Stimulated activated CD4-positive, alpha-beta T cell treated with anti-CD3 and anti-CD28 coated beads, Interleukin-2, amount 100 ng/mL, for 48 hours (primary cell): ENCODE results near the gene SRGAP1.
"Not testable (repeated sequence)": the region's sequence is repeated elsewhere in the genome, so short reads cannot be mapped to it uniquely, and the experiment has no call there.

Source experiments
- DNase-seq, 2 donors: peaks; one replicate each; pipeline ENCODE4 v3.0.0-alpha.2; 2020

The SRGAP1 gene

DNA sequence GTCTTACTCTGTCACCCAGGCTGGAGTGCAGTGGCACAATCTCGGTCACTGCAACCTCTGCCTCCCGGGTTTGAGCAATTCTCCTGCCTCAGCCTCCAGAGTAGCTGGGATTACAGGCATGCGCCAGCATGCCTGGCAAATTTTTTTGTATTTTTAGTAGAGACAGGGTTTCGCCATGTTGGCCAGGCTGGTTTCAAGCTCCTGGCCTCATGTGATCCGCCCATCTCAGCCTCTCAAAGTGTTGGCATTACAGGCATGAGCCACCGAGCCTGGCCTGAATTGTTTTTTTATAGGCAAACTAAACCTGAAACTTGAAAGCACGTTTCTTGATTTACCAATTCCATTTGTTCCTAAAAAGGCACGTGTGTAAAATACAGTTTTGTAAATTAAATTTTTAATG lies 173.6 kb downstream of the SRGAP1 start:
- DNase-seq: not testable (repeated sequence)

GRCh38 chr12:64018524-64018923 lies 174.0 kb downstream of the SRGAP1 start:
- DNase-seq: no peak

DNA sequence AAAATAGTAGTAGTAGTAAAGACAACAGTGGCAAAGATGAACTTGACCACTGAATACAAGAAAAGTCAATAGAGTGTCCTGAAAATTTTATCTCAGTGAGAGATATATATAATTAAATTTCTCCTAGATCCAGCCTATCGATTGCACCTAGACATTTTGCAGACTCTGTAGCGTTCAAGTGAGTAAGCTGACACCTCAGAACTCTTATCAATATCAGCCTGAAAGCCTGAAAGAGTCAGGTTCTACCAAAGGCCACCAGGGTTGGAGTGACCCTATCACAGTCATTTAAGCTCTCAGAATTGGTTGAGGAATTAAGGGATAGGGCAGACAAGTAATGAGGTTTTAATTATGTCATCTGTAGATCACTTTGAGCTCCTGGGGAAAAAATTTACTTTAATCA lies 174.6 kb downstream of the SRGAP1 start:
- no peak for DNase-seq

- DNase-seq: no peak
Measured at GRCh38 chr12:64019654-64020053, 175.2 kb downstream of the SRGAP1 start.

DNA sequence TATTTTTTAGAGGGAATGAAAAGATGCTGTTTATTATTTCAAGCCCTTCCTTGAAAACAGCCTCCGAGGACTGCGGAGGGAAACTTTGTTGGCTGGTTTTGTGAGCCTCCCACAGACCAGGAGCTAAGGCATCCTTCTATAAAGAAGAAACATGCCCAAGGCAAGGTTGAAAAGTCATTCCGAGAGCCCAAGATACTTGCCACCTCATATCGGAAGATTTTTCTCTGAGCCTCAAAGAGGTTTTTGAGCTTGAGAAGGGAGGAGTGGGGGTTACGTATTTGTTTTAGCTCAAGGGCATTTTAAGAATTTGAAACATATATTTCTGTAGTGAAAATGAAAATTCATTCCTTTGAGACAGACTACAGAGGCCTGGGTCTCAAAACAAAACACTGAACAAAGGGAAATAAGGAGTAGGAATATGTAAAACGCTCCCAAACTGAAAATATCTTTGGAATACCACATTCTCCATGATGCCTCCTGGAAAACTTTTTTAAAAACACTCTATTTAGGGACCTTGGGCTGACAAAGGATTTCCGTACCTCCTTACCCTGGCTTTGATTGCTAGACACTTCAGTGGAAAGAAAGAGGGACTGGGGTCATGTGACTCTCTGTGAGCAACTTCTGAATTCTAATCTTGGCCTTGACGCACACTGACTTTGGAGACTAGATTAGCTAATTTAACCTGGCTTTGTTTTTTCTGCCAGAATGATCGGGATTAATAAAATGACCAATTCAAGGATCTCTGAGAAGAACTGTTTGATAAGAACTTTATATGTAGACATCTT lies 180.9 kb downstream of the SRGAP1 start:
- no peak for DNase-seq

- DNase-seq: no peak
Measured at GRCh38 chr12:64027311-64027710, 182.8 kb downstream of the SRGAP1 start.

DNA sequence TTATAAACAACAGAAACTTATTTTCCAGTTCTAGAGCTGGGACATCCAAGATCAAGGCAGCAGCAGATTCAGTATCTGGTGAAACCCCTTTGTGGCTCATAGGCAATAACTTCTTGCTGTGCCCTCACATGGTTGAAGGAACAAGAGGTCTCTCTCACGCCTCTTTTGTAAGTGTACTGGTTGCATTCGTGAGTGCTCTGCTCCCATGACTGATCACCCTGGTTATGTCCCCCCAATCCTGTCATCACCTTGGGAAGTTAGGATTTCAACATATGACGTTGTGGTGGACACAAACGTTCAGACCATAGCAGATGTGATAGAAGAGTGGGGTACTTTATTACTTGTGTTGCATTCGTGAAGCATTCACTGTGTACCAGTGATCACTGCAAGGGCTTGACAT lies 184.0 kb downstream of the SRGAP1 start:
- no peak for DNase-seq

GRCh38 chr12:64029013-64029857 lies 184.7 kb downstream of the SRGAP1 start:
- no peak for DNase-seq

GRCh38 chr12:64030155-64030554 lies 185.7 kb downstream of the SRGAP1 start:
- no peak for DNase-seq

DNA sequence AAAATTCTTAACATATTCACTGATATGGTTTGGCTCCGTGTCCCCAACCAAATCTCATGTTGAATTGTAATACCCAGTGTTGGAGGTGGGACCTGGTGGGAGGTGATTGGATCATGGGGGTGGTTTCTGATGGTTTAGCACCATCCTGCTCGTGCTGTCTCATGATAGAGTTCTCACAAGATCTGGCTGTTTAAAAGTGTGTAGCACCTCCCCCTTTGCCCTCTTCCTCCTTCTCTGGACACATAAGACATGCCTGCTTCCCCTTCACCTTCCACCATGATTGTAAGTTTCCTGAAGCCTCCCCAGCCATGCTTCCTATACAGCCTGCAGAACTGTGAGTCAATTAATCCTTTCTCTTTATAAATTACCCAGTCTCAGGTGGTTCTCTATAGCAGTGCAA lies 189.6 kb downstream of the SRGAP1 start:
- DNase-seq: not testable (repeated sequence)

- no peak for DNase-seq
Measured at GRCh38 chr12:64034901-64035576, 190.5 kb downstream of the SRGAP1 start.

GRCh38 chr12:64036414-64036813 lies 191.9 kb downstream of the SRGAP1 start:
- DNase-seq: no peak

- no peak for DNase-seq
Measured at GRCh38 chr12:64039281-64039871, 194.9 kb downstream of the SRGAP1 start.

DNA sequence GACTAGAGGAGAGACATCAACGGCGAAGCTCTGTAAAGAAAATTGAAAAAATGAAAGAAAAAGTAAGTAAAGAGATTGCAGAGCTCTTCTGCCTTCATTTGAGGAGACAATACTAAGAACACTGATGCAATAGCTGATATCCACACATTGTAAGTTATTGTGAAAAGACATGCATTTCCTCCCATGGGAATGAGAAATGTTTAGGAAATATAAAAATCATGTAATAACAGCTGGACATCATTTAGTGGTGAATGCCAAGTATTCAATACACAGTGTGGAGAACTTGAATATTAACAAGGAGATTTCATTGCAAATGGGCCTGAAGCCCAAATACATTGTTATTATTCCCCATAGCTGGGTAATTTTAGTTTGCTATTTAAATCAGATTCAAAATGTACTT lies 198.4 kb downstream of the SRGAP1 start:
- DNase-seq: no peak

DNA sequence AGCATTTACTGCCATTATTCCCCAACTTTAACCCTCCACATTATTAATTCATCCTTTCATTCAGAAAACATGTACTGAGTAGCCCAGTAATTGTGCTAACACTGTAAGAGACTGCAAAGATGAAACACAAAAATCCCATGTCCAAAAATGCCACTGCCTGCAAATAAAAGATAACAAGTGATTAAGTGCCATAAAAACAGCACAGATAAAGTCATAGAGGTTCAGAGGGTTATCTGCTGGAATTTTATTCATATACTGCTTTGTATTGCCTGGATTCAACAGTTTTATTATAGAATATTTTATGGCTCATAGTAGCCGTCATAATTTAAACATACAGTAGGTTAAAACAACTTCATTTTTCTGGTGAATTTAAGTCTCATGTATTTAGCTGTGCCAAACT lies 199.7 kb downstream of the SRGAP1 start:
- no peak for DNase-seq

- DNase-seq: no peak
Measured at GRCh38 chr12:64051057-64051456, 206.6 kb downstream of the SRGAP1 start.

DNA sequence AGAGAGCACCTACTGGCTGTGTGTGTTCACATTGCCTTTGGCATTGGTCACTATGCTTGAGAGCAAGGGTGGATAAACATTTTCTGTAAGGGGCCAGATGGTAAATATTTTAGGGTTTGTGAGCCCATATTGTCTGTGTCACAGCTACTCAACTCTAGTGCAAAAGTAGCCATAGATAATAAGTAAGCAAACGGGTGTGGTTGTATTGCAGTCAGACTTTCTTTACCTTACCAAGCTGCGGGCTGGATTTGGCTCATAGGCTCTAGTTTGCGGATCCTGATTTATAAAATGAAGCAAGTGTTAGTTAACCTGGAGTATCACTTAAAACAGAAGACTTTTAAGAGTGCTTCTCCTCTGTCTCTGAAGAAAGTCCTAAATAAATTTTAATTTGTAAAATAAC lies 208.6 kb downstream of the SRGAP1 start:
- no peak for DNase-seq

DNA sequence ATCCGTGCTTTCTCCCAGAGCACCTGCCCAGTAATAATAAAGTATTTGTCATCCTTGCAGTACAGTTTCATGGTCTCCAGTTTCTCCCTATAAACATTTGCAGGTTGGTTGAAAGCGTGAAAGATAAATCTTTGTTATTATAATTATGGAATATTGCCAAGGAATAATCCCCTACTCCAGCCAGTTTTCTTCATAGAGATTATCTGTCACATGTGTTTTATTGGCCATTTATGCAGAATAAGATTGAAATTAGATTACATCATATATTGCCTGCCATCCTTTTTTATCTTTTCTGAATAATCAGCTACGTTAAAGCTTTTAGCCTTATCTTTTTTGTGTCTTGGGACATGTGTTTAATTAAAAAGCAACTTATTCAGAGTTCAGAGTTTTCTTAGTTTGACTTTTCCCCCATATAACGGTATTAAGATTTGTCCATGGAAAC lies 209.6 kb downstream of the SRGAP1 start:
- no peak for DNase-seq

- DNase-seq: no peak
Measured at GRCh38 chr12:64056741-64057140, 212.2 kb downstream of the SRGAP1 start.

GRCh38 chr12:64057706-64058105 lies 213.2 kb downstream of the SRGAP1 start:
- DNase-seq: no peak

DNA sequence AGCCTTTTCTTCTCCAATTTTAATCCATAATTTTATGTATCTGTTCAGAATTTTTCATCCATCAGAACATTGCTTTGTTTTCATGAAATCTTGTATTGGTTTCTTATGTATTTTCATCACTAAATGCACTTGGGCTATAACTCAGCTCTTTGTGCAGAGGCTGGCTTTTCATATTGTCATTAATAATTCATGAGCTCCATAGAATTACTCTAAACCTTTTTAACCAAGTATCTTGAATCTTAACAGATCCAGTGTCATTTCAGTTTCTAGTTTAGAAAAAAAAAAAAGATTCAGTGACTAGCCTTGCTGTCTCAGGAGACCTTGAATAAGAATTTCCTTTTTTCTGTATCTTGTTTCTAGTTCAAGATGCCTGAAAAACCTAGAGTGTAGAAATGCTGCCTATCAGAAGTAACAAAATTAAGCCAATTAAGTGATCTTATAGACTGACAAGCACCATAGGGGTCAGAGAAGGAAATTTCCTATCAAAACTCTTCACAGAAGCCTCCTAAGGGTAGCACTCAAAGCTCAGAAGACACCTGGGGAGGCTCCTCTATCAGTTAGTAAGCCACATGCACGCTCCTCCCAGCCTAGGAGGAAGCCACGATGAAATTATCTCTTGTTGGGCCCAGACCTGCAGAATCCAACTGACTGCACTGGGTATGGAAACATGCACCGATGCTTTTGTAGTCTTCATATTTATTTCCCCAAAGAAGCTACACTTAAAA lies 214.2 kb downstream of the SRGAP1 start:
- no peak for DNase-seq

DNA sequence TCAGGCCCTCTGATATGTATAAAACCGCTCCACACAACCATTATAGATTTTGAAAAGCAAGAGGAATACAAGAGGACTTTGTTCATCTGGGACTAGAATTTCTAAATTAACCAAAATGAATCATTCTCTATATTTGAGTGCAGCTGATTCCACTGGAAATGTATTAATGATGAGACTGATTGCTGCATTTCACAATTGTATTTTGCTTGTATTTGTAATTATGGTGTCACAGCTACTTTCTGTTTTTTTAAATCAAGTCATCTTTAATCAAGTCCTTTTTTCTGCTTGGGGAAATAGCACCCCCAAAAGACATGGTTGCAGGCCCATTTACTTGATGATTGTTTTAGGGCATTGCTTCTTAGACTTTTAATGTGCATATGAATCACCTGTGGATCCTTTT lies 215.2 kb downstream of the SRGAP1 start:
- no peak for DNase-seq
